ENCODE measurements around the gene SELENOM.
"Not testable (repeated sequence)": the region's sequence is repeated elsewhere in the genome, so short reads cannot be mapped to it uniquely, and the experiment has no call there.

Gene SELENOM

GRCh38 chr22:31100762-31101525 lies 6.4 kb downstream of the SELENOM start:
- no peak for TF ChIP-seq CTCF (conservative IDR thresholded peaks at IDR 0.05; ENCODE audit: low read depth)

GRCh38 chr22:31099841-31100761 lies 7.3 kb downstream of the SELENOM start:
- CTCF ChIA-PET: no interaction called here
- no peak for TF ChIP-seq CTCF (conservative IDR thresholded peaks at IDR 0.05; ENCODE audit: low read depth)
- POLR2A ChIA-PET (ENCODE audit: low non-redundant PET): no interaction called here
- peak overlapping the region; percentile 69 for H3K27ac ChIP-seq
- no peak for DNase-seq (ENCODE audit: low spot score)

More at GRCh38 chr22:31100762-31101525, 6.4 kb downstream of the SELENOM start:
- no peak for DNase-seq (ENCODE audit: low spot score)
- ChIA-PET POLR2A (ENCODE audit: low non-redundant PET) (no interaction called here), CTCF (no interaction called here)
- peak overlapping the region; percentile 69 for H3K27ac ChIP-seq

GRCh38 chr22:31099386-31099785 lies 8.0 kb downstream of the SELENOM start:
- no peak for DNase-seq (ENCODE audit: low spot score)
- H3K27ac ChIP-seq: peak overlapping the region; percentile 69
- POLR2A ChIA-PET (ENCODE audit: low non-redundant PET): no interaction called here
- no peak for TF ChIP-seq CTCF (conservative IDR thresholded peaks at IDR 0.05; ENCODE audit: low read depth)
- CTCF ChIA-PET: no interaction called here

GRCh38 chr22:31098632-31099110 lies 8.7 kb downstream of the SELENOM start:
- ChIA-PET POLR2A (ENCODE audit: low non-redundant PET) (no interaction called here), CTCF (no interaction called here)
- TF ChIP-seq CTCF (conservative IDR thresholded peaks at IDR 0.05; ENCODE audit: low read depth): no peak
- DNase-seq (ENCODE audit: low spot score): no peak
- peak overlapping the region; percentile 69 for H3K27ac ChIP-seq

- DNase-seq (ENCODE audit: low spot score): no peak
- POLR2A ChIA-PET (ENCODE audit: low non-redundant PET): no interaction called here
- peak overlapping the region; percentile 69; the same call in 1 of the 2 replicates for H3K27ac ChIP-seq
- CTCF ChIA-PET: no interaction called here
- no peak for TF ChIP-seq CTCF (conservative IDR thresholded peaks at IDR 0.05; ENCODE audit: low read depth)
Observed at GRCh38 chr22:31097941-31098631, 9.3 kb downstream of the SELENOM start.

GRCh38 chr22:31097539-31097938 lies 9.8 kb downstream of the SELENOM start:
- CTCF ChIA-PET; H3K27ac ChIP-seq; POLR2A ChIA-PET (ENCODE audit: low non-redundant PET): not testable (repeated sequence)

More at GRCh38 chr22:31097539-31097938, 9.8 kb downstream of the SELENOM start:
- not testable (repeated sequence) for DNase-seq (ENCODE audit: low spot score)

Measured in RWPE1 (cell line).